HCT116 (cell line): ENCODE data around the gene ACSL6. TPM values are rescaled to one million over a fixed set of nuclear protein-coding genes. Genes with fewer than 3 reads are reported as not detected.

Experiments used
- ATAC-seq: fragments of 200-7000 bp; cut with Tn5 transposase; 2 replicates; pipeline ENCODE4 v1.9.1; 2020; ENCODE audit warnings: mild to moderate bottlenecking, moderate library complexity
- BruUV-seq: library from RNA; stranded (reverse); fragments of 400-500 nt; replicated peaks from 2 replicates; lab custom pipeline; 2021; lab: Mats Ljungman, UMichigan
- CTCF ChIA-PET: fragments of 300-600 bp; sonication (Branson Sonifier 250); formaldehyde crosslinking; loops from one replicate; lab custom pipeline; 2021; ENCODE audit warnings: antibody characterized with exemption; lab: Charles Lee
- POLR2A ChIA-PET: fragments of 300-600, 350-600 bp; sonication (Branson Sonifier 250); formaldehyde crosslinking; loops from one replicate; lab custom pipeline; 2021; ENCODE audit warnings: antibody characterized with exemption; lab: Charles Lee
- RAD21 ChIA-PET, 2 experiments: fragments of 300-600 bp; sonication (Branson Sonifier 250); formaldehyde crosslinking; loops; one replicate each; lab custom pipeline; 2023; ENCODE audit warnings: low total read pairs in 2 of 2; ENCODE audit not compliant: uncharacterized antibody in 2 of 2, unreplicated experiment in 2 of 2, low non-redundant PET in 1 of 2; lab: Charles Lee
- DNase-seq: peaks from one replicate; pipeline ENCODE4 v3.0.0-alpha.2; 2010; ENCODE audit warnings: low read depth, low spot score
- H2AFZ ChIP-seq: fragments of 200-600 bp; shearing (Covaris generic), sonication (generic); 2 replicates; pipeline ENCODE4 v1.6.1; 2017; ENCODE audit warnings: low read depth, mixed run types, mixed read lengths, antibody characterized with exemption, low read length; ENCODE audit not compliant: poor library complexity, severe bottlenecking
- H3K27ac ChIP-seq: 2 replicates; pipeline ENCODE4 v1.5.1; 2012; ENCODE audit warnings: low read depth, low read length
- H3K27me3 ChIP-seq: fragments of 200-600 bp; sonication (generic); 2 replicates; pipeline ENCODE4 v1.6.1; 2016; ENCODE audit warnings: mixed run types, low read length, mixed read lengths; ENCODE audit not compliant: insufficient read depth
- H3K36me3 ChIP-seq, 2 experiments: fragments of 200-500 bp in 1 of 2; fragments of 200-600 bp in 1 of 2; sonication (Bioruptor generic) in 1 of 2; sonication (generic) in 1 of 2; 2 replicates each; pipeline versions ENCODE4 v1.5.1 to v1.6.1; 2014 to 2016; ENCODE audit warnings: low read length in 2 of 2, inconsistent platforms in 1 of 2, mixed read lengths in 1 of 2, mixed run types in 1 of 2; ENCODE audit not compliant: insufficient read depth in 2 of 2, control insufficient read depth in 1 of 2
- H3K4me1 ChIP-seq, 2 experiments: fragments of 200-600 bp in 1 of 2; sonication (generic) in 1 of 2; 2 replicates each; pipeline versions ENCODE4 v1.5.1 to v1.6.1; 2012 to 2017; ENCODE audit warnings: low read length in 2 of 2, inconsistent platforms in 1 of 2, mild to moderate bottlenecking in 1 of 2, mixed read lengths in 1 of 2, mixed run types in 1 of 2, moderate library complexity in 1 of 2; ENCODE audit not compliant: insufficient read depth in 2 of 2, control insufficient read depth in 1 of 2
- H3K4me2 ChIP-seq: fragments of 200-600 bp; sonication (generic); 2 replicates; pipeline ENCODE4 v1.6.1; 2017; ENCODE audit warnings: mixed run types, low read length, mixed read lengths
- H3K4me3 ChIP-seq, 2 experiments: fragments of 200-600 bp in 1 of 2; sonication (generic) in 1 of 2; replicated peaks in 1 of 2; 2 replicates each; pipeline ENCODE4 v1.5.1; 2011 to 2016; ENCODE audit warnings: low read length in 2 of 2, control low read depth in 1 of 2, low read depth in 1 of 2, mild to moderate bottlenecking in 1 of 2, mixed read lengths in 1 of 2, mixed run types in 1 of 2
- H3K79me2 ChIP-seq: fragments of 200-600 bp; sonication (generic); 2 replicates; pipeline ENCODE4 v1.6.1; 2017; ENCODE audit warnings: mild to moderate bottlenecking, mixed run types, low read length, moderate library complexity, mixed read lengths; ENCODE audit not compliant: insufficient read depth
- H3K9ac ChIP-seq: fragments of 200-600 bp; sonication (generic); 2 replicates; pipeline ENCODE4 v1.6.1; 2016; ENCODE audit warnings: low read length, mixed read lengths
- H3K9me2 ChIP-seq: fragments of 200-600 bp; sonication (generic), shearing (Covaris generic); 2 replicates; pipeline ENCODE4 v1.6.1; 2017; ENCODE audit warnings: mixed run types, mild to moderate bottlenecking, moderate library complexity; ENCODE audit not compliant: insufficient read depth
- H3K9me3 ChIP-seq, 2 experiments: fragments of 200-500 bp in 1 of 2; fragments of 200-600 bp in 1 of 2; sonication (Bioruptor generic) in 1 of 2; sonication (generic) in 1 of 2; 2 replicates each; pipeline ENCODE4 v1.6.1; 2014 to 2017; ENCODE audit warnings: low read length in 2 of 2, mixed read lengths in 2 of 2, inconsistent platforms in 1 of 2, low read depth in 1 of 2, mild to moderate bottlenecking in 1 of 2, mixed run types in 1 of 2, moderate library complexity in 1 of 2; ENCODE audit not compliant: control insufficient read depth in 1 of 2, insufficient read depth in 1 of 2
- H4K20me1 ChIP-seq: fragments of 200-600 bp; sonication (generic), shearing (Covaris generic); 2 replicates; pipeline ENCODE4 v1.6.1; 2017; ENCODE audit warnings: mixed run types, mild to moderate bottlenecking, moderate library complexity; ENCODE audit not compliant: insufficient read depth
- EZH2 ChIP-seq: fragments of 200-600 bp; sonication (generic); IDR thresholded peaks from 2 replicates; pipeline ENCODE4 v1.6.1; 2017; ENCODE audit warnings: antibody characterized with exemption, mixed run types
- FOSL1 ChIP-seq: IDR thresholded peaks from 2 replicates; pipeline ENCODE4 v1.6.1; 2012; ENCODE audit warnings: low read depth
- JUND ChIP-seq: IDR thresholded peaks from 2 replicates; pipeline ENCODE4 v1.6.1; 2012
- POLR2AphosphoS5 ChIP-seq: IDR thresholded peaks from 2 replicates; pipeline ENCODE4 v1.6.1; 2011; ENCODE audit warnings: mild to moderate bottlenecking, low read depth, low read length, moderate library complexity
- TCF7L2 ChIP-seq: IDR thresholded peaks from 2 replicates; pipeline ENCODE4 v1.7.0; 2011; ENCODE audit warnings: borderline replicate concordance, inconsistent platforms; ENCODE audit not compliant: insufficient read depth, insufficient read length; ENCODE audit errors: extremely low read depth
- ZBTB33 ChIP-seq: IDR thresholded peaks from 2 replicates; pipeline ENCODE4 v1.6.1; 2011; ENCODE audit warnings: mild to moderate bottlenecking, low read length, moderate library complexity; ENCODE audit not compliant: insufficient replicate concordance; ENCODE audit errors: extremely low read depth
- ZNF274 ChIP-seq: fragments of 200-500 bp; sonication (Bioruptor generic); IDR thresholded peaks from 2 replicates; pipeline ENCODE4 v1.6.1; 2014; ENCODE audit warnings: mild to moderate bottlenecking, low read depth, low read length, inconsistent platforms
- intact Hi-C: fragments of 100-400 bp; cut with micrococcal nuclease; formaldehyde crosslinking; loops from 2 replicates; pipeline ENCODE4 v1.10.0; 2022
- total RNA-seq: library from RNA; stranded (reverse); gene quantifications from one replicate; pipeline ENCODE4 v1.2.1, GENCODE V29; 2021; ENCODE audit not compliant: unreplicated experiment

The ACSL6 gene
- total RNA-seq, 1 experiment from 2014 or later: 2.3 TPM

GRCh38 chr5:132055441-132055807 is 44.0 kb upstream of the ACSL6 start:
- H2AFZ ChIP-seq: no peak overlapping the region
- no peak overlapping the region for H3K9ac ChIP-seq
- no peak overlapping the region for H3K4me3 ChIP-seq
- no peaks in the 10 kb centered on the region for H3K9me2 ChIP-seq
- DNase-seq (no peak), ATAC-seq (no peak)
- H3K4me1 ChIP-seq: no peaks in the 10 kb centered on the region
- TF ChIP-seq POLR2AphosphoS5: no peak
- ChIA-PET POLR2A (no interaction called here), CTCF (interaction anchor here (0.8 kb wide), 1 partner anchor 8 kb away, joined by 3 read pairs; no protein-coding TSS in a partner anchor), RAD21 (no interaction called here)
- H3K79me2 ChIP-seq: no peaks in the 10 kb centered on the region
- intact Hi-C loops: no loop called here
- H3K36me3 ChIP-seq: no peaks in the 10 kb centered on the region
- no peaks in the 10 kb centered on the region for H4K20me1 ChIP-seq
- no peak overlapping the region for H3K27ac ChIP-seq
- H3K9me3 ChIP-seq: no peaks in the 10 kb centered on the region
- no peaks in the 10 kb centered on the region for H3K27me3 ChIP-seq
- H3K4me2 ChIP-seq: no peak overlapping the region
- BruUV-seq: no TSS peak

GRCh38 chr5:132054697-132055440 is 43.4 kb upstream of the ACSL6 start:
- DNase-seq: no peak
- ChIA-PET RAD21 (no interaction called here), POLR2A (no interaction called here), CTCF (interaction anchor here (0.8 to 2.4 kb wide), 2 partner anchors 8 kb away, joined by 3 to 9 read pairs; no protein-coding TSS in a partner anchor)
- Histone ChIP-seq H3K4me3 (no peak overlapping the region), H3K36me3 (no peaks in the 10 kb centered on the region), H3K9me2 (no peaks in the 10 kb centered on the region), H3K9ac (no peak overlapping the region), H4K20me1 (no peaks in the 10 kb centered on the region), H3K27ac (no peak overlapping the region), H3K4me2 (no peak overlapping the region), H3K79me2 (no peaks in the 10 kb centered on the region), H3K4me1 (no peaks in the 10 kb centered on the region), H2AFZ (no peak overlapping the region), H3K9me3 (no peaks in the 10 kb centered on the region), H3K27me3 (no peaks in the 10 kb centered on the region)
- intact Hi-C loops: no loop called here
- TF ChIP-seq TCF7L2 (no peak), EZH2 (no peak), ZBTB33 (no peak), POLR2AphosphoS5 (no peak), JUND (no peak), FOSL1 (no peak), ZNF274 (no peak)
- BruUV-seq: no TSS peak
- no peak for ATAC-seq
